Caco-2 (cell line): ENCODE data around the gene BPNT1. TPM values are rescaled to one million over a fixed set of nuclear protein-coding genes. Genes with fewer than 3 reads are reported as not detected.
A peak's percentile ranks its signal among the peaks of the same experiment; 100 is the strongest.
"Not testable (repeated sequence)": the region's sequence is repeated elsewhere in the genome, so short reads cannot be mapped to it uniquely, and the experiment has no call there.

Source experiments
- BruUV-seq: library from RNA; stranded (reverse); fragments of 400-500 nt; replicated peaks from 2 replicates; lab custom pipeline; 2021; lab: Mats Ljungman, UMichigan
- CTCF ChIA-PET: fragments of 300-600 bp; sonication (Branson Sonifier 250); formaldehyde crosslinking; loops from one replicate; lab custom pipeline; 2022; ENCODE audit warnings: antibody characterized with exemption; lab: Charles Lee
- POLR2A ChIA-PET: fragments of 300-600 bp; sonication (Branson Sonifier 250); formaldehyde crosslinking; loops from one replicate; lab custom pipeline; 2022; ENCODE audit warnings: antibody characterized with exemption; lab: Charles Lee
- DNase-seq, 2 experiments: peaks; one replicate each; pipeline versions ENCODE4 v3.0.0 to v3.0.0-alpha.2; 2020 to 2022
- H3K27me3 ChIP-seq: replicated peaks from 2 replicates; pipeline ENCODE4 v1.6.0; 2011; ENCODE audit warnings: low read length; ENCODE audit not compliant: control insufficient read depth, insufficient read depth
- H3K36me3 ChIP-seq: 2 replicates; pipeline ENCODE4 v1.5.1; 2011; ENCODE audit warnings: low read length; ENCODE audit not compliant: control insufficient read depth, insufficient read depth
- H3K4me1 ChIP-seq: fragments of 250-450 bp; sonication (Bioruptor Pico); 2 replicates; pipeline ENCODE4 v1.5.1; 2020; ENCODE audit warnings: mild to moderate bottlenecking
- H3K4me3 ChIP-seq: 2 replicates; pipeline ENCODE4 v1.5.1; 2011; ENCODE audit warnings: low read depth, mild to moderate bottlenecking, control low read depth, low read length
- H3K9me3 ChIP-seq: fragments of 250-450 bp; sonication (Bioruptor Pico); 2 replicates; pipeline ENCODE4 v1.5.1; 2020; ENCODE audit warnings: mild to moderate bottlenecking, moderate library complexity
- H3K27ac Mint-ChIP-seq: one replicate; pipeline ENCODE4 v1.8.0; 2022; ENCODE audit warnings: mixed read lengths; ENCODE audit not compliant: unreplicated experiment
- H3K27me3 Mint-ChIP-seq: one replicate; pipeline ENCODE4 v1.8.0; 2022; ENCODE audit warnings: mixed read lengths; ENCODE audit not compliant: insufficient read depth, unreplicated experiment
- H3K36me3 Mint-ChIP-seq: one replicate; pipeline ENCODE4 v1.8.0; 2022; ENCODE audit warnings: mild to moderate bottlenecking, mixed read lengths; ENCODE audit not compliant: insufficient read depth, unreplicated experiment
- H3K4me1 Mint-ChIP-seq: one replicate; pipeline ENCODE4 v1.8.0; 2022; ENCODE audit warnings: low read depth, mixed read lengths; ENCODE audit not compliant: unreplicated experiment
- H3K4me3 Mint-ChIP-seq: one replicate; pipeline ENCODE4 v1.8.0; 2022; ENCODE audit warnings: mild to moderate bottlenecking, moderate library complexity, mixed read lengths; ENCODE audit not compliant: unreplicated experiment
- H3K9me3 Mint-ChIP-seq: one replicate; pipeline ENCODE4 v1.8.0; 2022; ENCODE audit warnings: mixed read lengths; ENCODE audit not compliant: unreplicated experiment
- intact Hi-C: fragments of 100-400 bp; cut with micrococcal nuclease; formaldehyde crosslinking; loops from one replicate; pipeline ENCODE4 v1.10.0; 2022; ENCODE audit not compliant: unreplicated experiment
- total RNA-seq: library from RNA; stranded (reverse); gene quantifications from 2 replicates; pipeline ENCODE4 v1.2.3, GENCODE V29; 2022
- TF ChIP-seq, protein P1 (sequence below), 2 experiments: fragments of 200-600 bp in 1 of 2; IDR thresholded peaks; 1 replicate in 1 of 2; 2 replicates in 1 of 2; pipeline versions ENCODE4 v1.5.1 to v1.8.0; 2011 to 2022; ENCODE audit warnings: antibody characterized with exemption in 1 of 2, control low read depth in 1 of 2, inconsistent platforms in 1 of 2, low read depth in 1 of 2, low read length in 1 of 2, mild to moderate bottlenecking in 1 of 2, moderate library complexity in 1 of 2; ENCODE audit not compliant: insufficient read depth in 1 of 2, severe bottlenecking in 1 of 2, unreplicated experiment in 1 of 2

BPNT1 gene
- total RNA-seq, 1 experiment from 2014 or later = 25.0 TPM

- Histone ChIP-seq H3K4me1 (peaks cover 57% of the 10 kb centered on the region), H3K9me3 (no peaks in the 10 kb centered on the region), H3K4me3 (0 out of 2 replicates have a peak overlapping the region, but pooled peaks have one; percentile 13), H3K27me3 (no peaks in the 10 kb centered on the region), H3K36me3 (peaks cover under 1% of the 10 kb centered on the region; the same call in 1 of the 2 replicates)
- no peaks in the 10 kb centered on the region for H3K9me3 Mint-ChIP-seq
- TF ChIP-seq, protein P1, sequence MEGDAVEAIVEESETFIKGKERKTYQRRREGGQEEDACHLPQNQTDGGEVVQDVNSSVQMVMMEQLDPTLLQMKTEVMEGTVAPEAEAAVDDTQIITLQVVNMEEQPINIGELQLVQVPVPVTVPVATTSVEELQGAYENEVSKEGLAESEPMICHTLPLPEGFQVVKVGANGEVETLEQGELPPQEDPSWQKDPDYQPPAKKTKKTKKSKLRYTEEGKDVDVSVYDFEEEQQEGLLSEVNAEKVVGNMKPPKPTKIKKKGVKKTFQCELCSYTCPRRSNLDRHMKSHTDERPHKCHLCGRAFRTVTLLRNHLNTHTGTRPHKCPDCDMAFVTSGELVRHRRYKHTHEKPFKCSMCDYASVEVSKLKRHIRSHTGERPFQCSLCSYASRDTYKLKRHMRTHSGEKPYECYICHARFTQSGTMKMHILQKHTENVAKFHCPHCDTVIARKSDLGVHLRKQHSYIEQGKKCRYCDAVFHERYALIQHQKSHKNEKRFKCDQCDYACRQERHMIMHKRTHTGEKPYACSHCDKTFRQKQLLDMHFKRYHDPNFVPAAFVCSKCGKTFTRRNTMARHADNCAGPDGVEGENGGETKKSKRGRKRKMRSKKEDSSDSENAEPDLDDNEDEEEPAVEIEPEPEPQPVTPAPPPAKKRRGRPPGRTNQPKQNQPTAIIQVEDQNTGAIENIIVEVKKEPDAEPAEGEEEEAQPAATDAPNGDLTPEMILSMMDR (IDR thresholded peaks at IDR 0.05; ENCODE audit: insufficient read depth in 1 of 2, low read depth in 1 of 2, low read length in 1 of 2, severe bottlenecking in 1 of 2, unreplicated experiment in 1 of 2) = no peak
- H3K4me3 Mint-ChIP-seq = peak overlapping the region; percentile 73
- DNase-seq = peak; percentile 62 to 66
- ChIA-PET POLR2A (interaction anchor here (0.6 kb wide), 1 partner anchor 78 kb away, joined by 18 read pairs; no protein-coding TSS in a partner anchor), CTCF (no interaction called here)
- no TSS peak for BruUV-seq
- H3K27ac Mint-ChIP-seq = peak overlapping the region; percentile 90
- H3K4me1 Mint-ChIP-seq = peaks cover 27% of the 10 kb centered on the region
- H3K36me3 Mint-ChIP-seq = peaks cover 38% of the 10 kb centered on the region
- intact Hi-C loops = loop anchor here (1.0 kb wide), 1 partner anchor 28 kb away; the partner anchor contains the start of gene IARS2
- H3K27me3 Mint-ChIP-seq = no peaks in the 10 kb centered on the region
Measured at GRCh38 chr1:220121791-220122530, 32.4 kb upstream of the BPNT1 start.

DNA sequence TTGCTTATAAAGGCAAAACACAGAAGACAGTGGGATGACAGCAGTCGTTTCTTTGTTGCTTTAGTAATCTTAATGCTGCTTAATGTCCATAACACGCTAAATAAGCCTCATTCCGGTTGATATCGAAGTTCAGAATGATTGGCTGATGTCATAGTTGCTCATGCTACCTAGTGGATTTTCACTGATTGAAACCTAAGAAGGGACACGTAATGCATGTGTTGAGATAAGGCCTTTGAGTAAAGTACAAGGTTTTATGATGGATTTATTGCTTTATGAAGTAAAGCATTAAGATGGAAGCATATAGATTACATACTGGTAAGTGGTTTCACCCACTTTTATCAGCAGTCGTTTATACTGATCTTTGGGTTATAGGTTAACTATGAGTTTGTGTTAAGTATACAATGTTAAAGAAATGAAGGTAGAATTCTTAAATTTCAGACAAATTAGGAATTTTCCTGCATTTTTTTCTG is 29.5 kb upstream of the BPNT1 start:
- Histone ChIP-seq H3K4me1 (peaks cover 47% of the 10 kb centered on the region), H3K27me3 (no peaks in the 10 kb centered on the region), H3K9me3 (no peaks in the 10 kb centered on the region; the same call in 1 of the 2 replicates), H3K36me3 (no peaks in the 10 kb centered on the region), H3K4me3 (peak overlapping the region; percentile 25)
- peaks cover 52% of the 10 kb centered on the region for H3K36me3 Mint-ChIP-seq
- no peaks in the 10 kb centered on the region for H3K9me3 Mint-ChIP-seq
- H3K4me3 Mint-ChIP-seq = peak overlapping the region; percentile 73
- ChIA-PET POLR2A (no interaction called here), CTCF (no interaction called here)
- intact Hi-C loops = loop anchor here (2.0 kb wide), 1 partner anchor 72 kb away; the partner anchor contains the start of gene EPRS1
- H3K4me1 Mint-ChIP-seq = peaks cover 18% of the 10 kb centered on the region
- peak overlapping the region; percentile 94 for H3K27ac Mint-ChIP-seq
- peak in 1 of 2 experiments; percentile 50 for DNase-seq
- no TSS peak for BruUV-seq
- TF ChIP-seq, protein P1 (IDR thresholded peaks at IDR 0.05; ENCODE audit: insufficient read depth in 1 of 2, low read depth in 1 of 2, low read length in 1 of 2, severe bottlenecking in 1 of 2, unreplicated experiment in 1 of 2) = no peak
- no peaks in the 10 kb centered on the region for H3K27me3 Mint-ChIP-seq

DNA sequence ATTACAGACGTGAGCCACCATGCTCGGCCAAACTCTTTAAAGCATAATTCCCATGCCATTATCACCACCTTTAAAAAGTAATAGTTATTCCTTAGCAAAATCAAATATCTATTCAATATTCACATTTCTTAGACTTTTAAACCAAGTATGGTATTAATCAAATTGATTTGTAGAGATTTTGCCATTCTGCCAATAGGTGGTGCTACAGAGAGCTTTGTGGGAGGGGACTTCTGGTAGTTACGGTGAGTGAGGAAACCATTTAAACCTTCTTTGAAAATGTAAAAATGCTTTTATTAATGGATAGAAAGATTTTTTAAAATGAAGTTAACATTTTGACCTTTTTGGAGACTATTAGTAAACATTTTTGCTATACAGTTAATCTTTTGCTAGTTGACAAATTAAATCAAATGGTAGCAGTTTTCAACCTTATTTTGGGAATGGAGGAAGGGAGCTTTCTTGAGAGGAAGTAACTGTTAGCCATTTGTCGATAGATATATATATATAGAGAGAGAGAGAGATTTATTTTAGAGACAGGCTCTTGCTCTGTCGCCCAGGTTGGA is 23.6 kb upstream of the BPNT1 start:
- no peak overlapping the region for H3K4me3 ChIP-seq
- no TSS peak for BruUV-seq
- no peaks in the 10 kb centered on the region for H3K4me1 ChIP-seq
- H3K36me3 ChIP-seq = no peaks in the 10 kb centered on the region; the same call in 1 of the 2 replicates
- no peaks in the 10 kb centered on the region for H3K27me3 ChIP-seq
- POLR2A ChIA-PET = interaction anchor here (0.6 kb wide), 1 partner anchor 19 kb away, joined by 4 read pairs; the partner anchor contains the start of gene IARS2
- intact Hi-C loops = no loop called here
- H3K27ac Mint-ChIP-seq = no peak overlapping the region
- H3K9me3 ChIP-seq = no peaks in the 10 kb centered on the region; the same call in 1 of the 2 replicates
- no peak overlapping the region for H3K4me3 Mint-ChIP-seq
- CTCF ChIA-PET = interaction anchor here (0.6 to 1.3 kb wide), 6 partner anchors 8 to 26 kb away, joined by 3 to 4 read pairs (median 3); partner anchors contain the start of gene BPNT1
- H3K36me3 Mint-ChIP-seq = peaks cover 65% of the 10 kb centered on the region
- no peaks in the 10 kb centered on the region for H3K4me1 Mint-ChIP-seq
- DNase-seq = peak in 1 of 2 experiments; percentile 48
- no peaks in the 10 kb centered on the region for H3K27me3 Mint-ChIP-seq
- TF ChIP-seq, protein P1 (IDR thresholded peaks at IDR 0.05; ENCODE audit: insufficient read depth in 1 of 2, low read depth in 1 of 2, low read length in 1 of 2, severe bottlenecking in 1 of 2, unreplicated experiment in 1 of 2) = peak in 1 of 2 experiments; percentile 61
- no peaks in the 10 kb centered on the region for H3K9me3 Mint-ChIP-seq

GRCh38 chr1:220112600-220112999 is 23.0 kb upstream of the BPNT1 start:
- H3K9me3 ChIP-seq, intact Hi-C loops, BruUV-seq, H3K27ac Mint-ChIP-seq, H3K4me1 Mint-ChIP-seq, H3K9me3 Mint-ChIP-seq, H3K4me3 Mint-ChIP-seq, H3K36me3 ChIP-seq, H3K27me3 Mint-ChIP-seq, H3K4me3 ChIP-seq, H3K27me3 ChIP-seq, H3K4me1 ChIP-seq, DNase-seq: not testable (repeated sequence)
- ChIA-PET POLR2A (interaction anchor here (0.6 to 0.7 kb wide), 3 partner anchors 12 to 123 kb away, joined by 3 to 4 read pairs (median 3); no protein-coding TSS in a partner anchor), CTCF (interaction anchor here (0.6 to 1.3 kb wide), 6 partner anchors 11 to 30 kb away, joined by 3 to 4 read pairs (median 3); partner anchors contain the start of gene BPNT1)
- H3K36me3 Mint-ChIP-seq = peaks cover 69% of the 10 kb centered on the region
